HL-60 (cell line): ENCODE data around the gene GABARAPL2.

ENCODE experiments used
- DNase-seq, 2 experiments: peaks; one replicate each; pipeline ENCODE4 v3.0.0-alpha.2; 2010 to 2020; ENCODE audit warnings: low read depth in 1 of 2, low spot score in 1 of 2
- H3K27ac ChIP-seq: fragments of 250-450 bp; sonication (Bioruptor Pico); replicated peaks from 2 replicates; pipeline ENCODE4 v1.5.1; 2020; ENCODE audit warnings: mild to moderate bottlenecking, moderate library complexity
- H3K27me3 ChIP-seq: fragments of 250-450 bp; sonication (Bioruptor Pico); 2 replicates; pipeline ENCODE4 v1.5.1; 2021; ENCODE audit warnings: mild to moderate bottlenecking, moderate library complexity; ENCODE audit not compliant: insufficient read depth, poor library complexity, severe bottlenecking
- H3K4me3 ChIP-seq: replicated peaks from 2 replicates; pipeline ENCODE4 v1.5.1; 2011; ENCODE audit warnings: mild to moderate bottlenecking, control low read depth, low read length; ENCODE audit not compliant: insufficient read depth
- GABPA ChIP-seq: IDR thresholded peaks from 2 replicates; pipeline ENCODE4 v1.6.1; 2012; ENCODE audit warnings: low read depth
- POLR2AphosphoS5 ChIP-seq: IDR thresholded peaks from 2 replicates; pipeline ENCODE4 v1.6.1; 2012; ENCODE audit warnings: low read depth
- SPI1 ChIP-seq: IDR thresholded peaks from 2 replicates; pipeline ENCODE4 v1.6.1; 2012; ENCODE audit warnings: low read depth, mild to moderate bottlenecking, borderline replicate concordance
- TF ChIP-seq, protein P1 (sequence below): IDR thresholded peaks from one replicate; pipeline ENCODE4 v1.5.1; 2011; ENCODE audit warnings: low read length, control low read depth, inconsistent platforms; ENCODE audit not compliant: insufficient read depth
- TF ChIP-seq, protein P2 (sequence below): IDR thresholded peaks from 2 replicates; pipeline ENCODE4 v1.6.1; 2012; ENCODE audit warnings: low read depth; ENCODE audit not compliant: insufficient replicate concordance

Gene GABARAPL2

GRCh38 chr16:75599452-75600277, 33.5 kb downstream of the GABARAPL2 start:
- Histone ChIP-seq H3K27me3 (no peaks in the 10 kb centered on the region), H3K27ac (no peak overlapping the region), H3K4me3 (no peak overlapping the region)
- TF ChIP-seq, protein P1, sequence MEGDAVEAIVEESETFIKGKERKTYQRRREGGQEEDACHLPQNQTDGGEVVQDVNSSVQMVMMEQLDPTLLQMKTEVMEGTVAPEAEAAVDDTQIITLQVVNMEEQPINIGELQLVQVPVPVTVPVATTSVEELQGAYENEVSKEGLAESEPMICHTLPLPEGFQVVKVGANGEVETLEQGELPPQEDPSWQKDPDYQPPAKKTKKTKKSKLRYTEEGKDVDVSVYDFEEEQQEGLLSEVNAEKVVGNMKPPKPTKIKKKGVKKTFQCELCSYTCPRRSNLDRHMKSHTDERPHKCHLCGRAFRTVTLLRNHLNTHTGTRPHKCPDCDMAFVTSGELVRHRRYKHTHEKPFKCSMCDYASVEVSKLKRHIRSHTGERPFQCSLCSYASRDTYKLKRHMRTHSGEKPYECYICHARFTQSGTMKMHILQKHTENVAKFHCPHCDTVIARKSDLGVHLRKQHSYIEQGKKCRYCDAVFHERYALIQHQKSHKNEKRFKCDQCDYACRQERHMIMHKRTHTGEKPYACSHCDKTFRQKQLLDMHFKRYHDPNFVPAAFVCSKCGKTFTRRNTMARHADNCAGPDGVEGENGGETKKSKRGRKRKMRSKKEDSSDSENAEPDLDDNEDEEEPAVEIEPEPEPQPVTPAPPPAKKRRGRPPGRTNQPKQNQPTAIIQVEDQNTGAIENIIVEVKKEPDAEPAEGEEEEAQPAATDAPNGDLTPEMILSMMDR, result no peak
- TF ChIP-seq, protein P2, sequence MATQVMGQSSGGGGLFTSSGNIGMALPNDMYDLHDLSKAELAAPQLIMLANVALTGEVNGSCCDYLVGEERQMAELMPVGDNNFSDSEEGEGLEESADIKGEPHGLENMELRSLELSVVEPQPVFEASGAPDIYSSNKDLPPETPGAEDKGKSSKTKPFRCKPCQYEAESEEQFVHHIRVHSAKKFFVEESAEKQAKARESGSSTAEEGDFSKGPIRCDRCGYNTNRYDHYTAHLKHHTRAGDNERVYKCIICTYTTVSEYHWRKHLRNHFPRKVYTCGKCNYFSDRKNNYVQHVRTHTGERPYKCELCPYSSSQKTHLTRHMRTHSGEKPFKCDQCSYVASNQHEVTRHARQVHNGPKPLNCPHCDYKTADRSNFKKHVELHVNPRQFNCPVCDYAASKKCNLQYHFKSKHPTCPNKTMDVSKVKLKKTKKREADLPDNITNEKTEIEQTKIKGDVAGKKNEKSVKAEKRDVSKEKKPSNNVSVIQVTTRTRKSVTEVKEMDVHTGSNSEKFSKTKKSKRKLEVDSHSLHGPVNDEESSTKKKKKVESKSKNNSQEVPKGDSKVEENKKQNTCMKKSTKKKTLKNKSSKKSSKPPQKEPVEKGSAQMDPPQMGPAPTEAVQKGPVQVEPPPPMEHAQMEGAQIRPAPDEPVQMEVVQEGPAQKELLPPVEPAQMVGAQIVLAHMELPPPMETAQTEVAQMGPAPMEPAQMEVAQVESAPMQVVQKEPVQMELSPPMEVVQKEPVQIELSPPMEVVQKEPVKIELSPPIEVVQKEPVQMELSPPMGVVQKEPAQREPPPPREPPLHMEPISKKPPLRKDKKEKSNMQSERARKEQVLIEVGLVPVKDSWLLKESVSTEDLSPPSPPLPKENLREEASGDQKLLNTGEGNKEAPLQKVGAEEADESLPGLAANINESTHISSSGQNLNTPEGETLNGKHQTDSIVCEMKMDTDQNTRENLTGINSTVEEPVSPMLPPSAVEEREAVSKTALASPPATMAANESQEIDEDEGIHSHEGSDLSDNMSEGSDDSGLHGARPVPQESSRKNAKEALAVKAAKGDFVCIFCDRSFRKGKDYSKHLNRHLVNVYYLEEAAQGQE, result no peak
- TF ChIP-seq GABPA (no peak), SPI1 (no peak), POLR2AphosphoS5 (no peak)
- DNase-seq, result no peak

DNA sequence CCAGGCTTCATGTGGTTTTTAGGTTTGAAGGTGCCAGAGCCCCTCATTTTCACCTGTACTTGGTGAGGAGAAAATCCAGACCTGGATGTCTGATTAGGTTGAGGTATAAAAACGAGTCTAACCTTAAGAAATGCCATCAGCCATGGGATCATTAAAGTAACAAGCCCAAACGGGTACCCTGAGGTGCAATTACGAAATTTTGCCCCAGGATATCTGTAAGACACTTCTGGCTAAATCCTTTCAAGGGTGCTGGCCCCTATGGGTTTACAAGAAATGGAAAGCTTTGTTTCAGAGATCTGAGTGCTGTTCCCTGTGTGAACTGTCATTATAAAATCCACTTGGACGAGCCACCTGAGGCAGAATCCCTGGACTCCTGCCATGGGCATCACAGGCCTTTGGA, 37.1 kb downstream of the GABARAPL2 start:
- TF ChIP-seq, protein P1, result no peak
- TF ChIP-seq SPI1, result no peak
- no peak for TF ChIP-seq POLR2AphosphoS5
- TF ChIP-seq, protein P2, result no peak
- TF ChIP-seq GABPA, result no peak
- Histone ChIP-seq H3K4me3 (no peak overlapping the region), H3K27me3 (no peaks in the 10 kb centered on the region), H3K27ac (no peak overlapping the region)
- DNase-seq, result no peak

DNA sequence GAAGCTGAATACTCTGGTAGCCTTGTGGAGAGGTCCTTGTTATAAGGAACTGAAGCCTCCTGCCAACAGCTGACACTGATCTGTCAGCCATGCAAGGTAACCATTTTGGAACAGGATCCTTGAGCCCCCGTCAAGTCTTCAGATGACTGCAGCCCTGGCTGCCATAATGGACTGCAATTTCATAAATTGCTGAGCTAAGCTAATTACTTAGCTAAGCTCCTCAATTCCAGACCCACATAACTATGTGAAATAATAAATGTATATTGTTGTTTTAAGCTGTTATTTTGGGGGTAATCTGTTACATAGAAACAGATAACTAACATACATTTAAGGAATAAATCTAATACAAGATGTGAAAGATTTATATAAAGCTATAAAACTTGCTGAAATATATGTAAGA, 40.3 kb downstream of the GABARAPL2 start:
- no peak for TF ChIP-seq SPI1
- no peak for TF ChIP-seq GABPA
- TF ChIP-seq, protein P1, result no peak
- TF ChIP-seq, protein P2, result no peak
- TF ChIP-seq POLR2AphosphoS5, result no peak
- H3K4me3 ChIP-seq, result no peak overlapping the region
- no peak for DNase-seq
- H3K27ac ChIP-seq, result no peak overlapping the region
- H3K27me3 ChIP-seq, result no peaks in the 10 kb centered on the region
